Heart right ventricle (tissue), 16 donors: ENCODE results near the gene IRF2BP2. TPM values are rescaled to one million over a fixed set of nuclear protein-coding genes. Genes with fewer than 3 reads are reported as not detected.
"Not testable (repeated sequence)": the region's sequence is repeated elsewhere in the genome, so short reads cannot be mapped to it uniquely, and the experiment has no call there.

ENCODE experiments used
- ATAC-seq, 8 donors: fragments of 200-7000 bp; cut with Tn5 transposase; one replicate each; pipeline ENCODE4 v1.9.1; 2020; ENCODE audit warnings: mild to moderate bottlenecking in 8 of 8, moderate library complexity in 8 of 8, moderate number of reproducible peaks in 1 of 8
- DNase-seq, 2 donors: peaks; one replicate each; pipeline ENCODE4 v3.0.0-alpha.2; 2020
- H3K27ac ChIP-seq, 10 donors: fragments of 200-600 bp; sonication (generic) in 2 of 10; one replicate each; pipeline versions ENCODE4 v1.5.0 to v1.8.0; 2020 to 2022; ENCODE audit warnings: mild to moderate bottlenecking in 3 of 10
- H3K27me3 ChIP-seq, 7 donors: fragments of 200-600 bp; one replicate each; pipeline ENCODE4 v1.8.0; 2021 to 2022; ENCODE audit warnings: mild to moderate bottlenecking in 2 of 7
- H3K36me3 ChIP-seq, 9 donors: fragments of 200-600 bp; sonication (generic) in 1 of 9; one replicate each; pipeline versions ENCODE4 v1.5.0 to v1.8.0; 2020 to 2022; ENCODE audit warnings: mild to moderate bottlenecking in 2 of 9
- H3K4me1 ChIP-seq, 9 donors: fragments of 200-600 bp; sonication (generic) in 1 of 9; one replicate each; pipeline versions ENCODE4 v1.5.0 to v1.8.0; 2020 to 2022; ENCODE audit warnings: mild to moderate bottlenecking in 4 of 9
- H3K4me3 ChIP-seq, 10 donors: fragments of 200-600 bp; sonication (generic) in 2 of 10; one replicate each; pipeline versions ENCODE4 v1.5.0 to v1.8.0; 2020 to 2022; ENCODE audit warnings: mild to moderate bottlenecking in 7 of 10, moderate library complexity in 2 of 10
- H3K9me3 ChIP-seq, 11 donors: fragments of 200-600 bp in 10 of 11; sonication (generic) in 2 of 11; one replicate each; pipeline versions ENCODE4 v1.5.0 to v1.8.0; 2013 to 2022; ENCODE audit warnings: mild to moderate bottlenecking in 2 of 11, control low read depth in 1 of 11, moderate library complexity in 1 of 11
- CTCF ChIP-seq, 9 donors: fragments of 200-600 bp; sonication (generic) in 2 of 9; IDR thresholded peaks; one replicate each; pipeline versions ENCODE4 v1.5.0 to v1.8.0; 2021 to 2022; ENCODE audit warnings: antibody characterized with exemption in 9 of 9, mild to moderate bottlenecking in 5 of 9, moderate library complexity in 1 of 9
- WGBS, 2 donors: extraction: QIAGEN DNeasy Blood & Tissue Kit; methylation state at CpG; one replicate each; pipeline ENCODE4 v1.1.7; 2013; ENCODE audit warnings: inconsistent platforms in 1 of 2; 5-methylcytosine and 5-hydroxymethylcytosine counted together
- intact Hi-C, 10 donors: fragments of 100-400 bp; cut with DNase I; formaldehyde crosslinking; loops; one replicate each; pipeline versions ENCODE4 v1.11.1 to v1.14.2; 2022
- polyA plus RNA-seq, 2 donors: library from polyadenylated mRNA; stranded (reverse); fragments of 200-250 nt; gene quantifications; one replicate each; pipeline ENCODE4 v1.2.3, GENCODE V29; 2013
- total RNA-seq, 10 donors: library from RNA; stranded (reverse); fragmentation: NEBNext Ultra II Directional in 3 of 10; extraction: Animal tissue kit (Norgen Biotek cat#: 25700) in 3 of 10; gene quantifications; one replicate each; pipeline versions ENCODE4 v1.2.1 to v1.2.4, GENCODE V29; 2021 to 2023
- donor health status: Arrhythmogenic right ventricular cardiomyopathy.
- donor health status: ischemic (EF 13 %, LVEDD 7.1; RV severe dilation, severe dysfunction).
- donor health status: healthy with polysubstance abuse.
- donor health status: DM: no; HTN: yes; CAD: no.
- donor health status: DM: no; HTN: no; CAD: no.
- donor health status: ischemic (EF 25% LVEDD 6.9; RV normal size, moderate dysfunction).
- donor health status: ischemic (EF 25% LVEDD 5.7; RV mildly dilated, moderate dysfunction).
- donor health status: healthy.
- donor health status: DM: yes; HTN: yes; CAD: no.
- donor health status: Ischemic cardiomyopathy.
- donor health status: ischemic (EF 35%, LVEDD 5.7; RV mildly dilated, moderate dysfunction).
- donor health status: nonischemic (EF 11% LVEDD 7.7; RV severe dilation, severe dysfunction).
- donor health status: DM: yes; HTN: yes; CAD: no.
- donor health status: PGD.
- donor health status: ischemic (EF 29% LVEDD 5.4; RV normal size, mild dysfunction).
- donor health status: nonischemic (EF 23%, LVEDD 6.1; RV moderate dilation, normal function).

IRF2BP2 gene
- total and polyA plus RNA-seq, 12 donors = 50.6 to 181 (median 101) TPM

- no peak for DNase-seq
- no peak for ATAC-seq
- H3K4me1 ChIP-seq = peaks cover 0 to 6% (median 0%) of the 10 kb centered on the region in 9 donors
- no peak overlapping the region for H3K27ac ChIP-seq
- no peaks in the 10 kb centered on the region for H3K36me3 ChIP-seq
- intact Hi-C loops = no loop called here
- no peaks in the 10 kb centered on the region for H3K27me3 ChIP-seq
- WGBS, 2 donors = 80 to 82% methylated on average over 4 of the region's 4 CpGs
- no peak overlapping the region for H3K4me3 ChIP-seq
- no peaks in the 10 kb centered on the region for H3K9me3 ChIP-seq
- no peak for TF ChIP-seq CTCF (IDR thresholded peaks at IDR 0.05)
These were observed 30.0 kb upstream of the IRF2BP2 start for GRCh38 chr1:234639961-234640360.

- intact Hi-C loops = no loop called here
- ATAC-seq = no peak
- H3K27ac ChIP-seq = no peak overlapping the region
These were observed 29.1 kb upstream of the IRF2BP2 start for GRCh38 chr1:234638832-234639799.

GRCh38 chr1:234634922-234635321, 24.9 kb upstream of the IRF2BP2 start:
- H3K36me3 ChIP-seq, H3K4me3 ChIP-seq, ATAC-seq, H3K9me3 ChIP-seq, intact Hi-C loops, H3K27me3 ChIP-seq, DNase-seq, H3K27ac ChIP-seq: not testable (repeated sequence)
- H3K4me1 ChIP-seq = peaks cover 0 to 13% (median 0%) of the 10 kb centered on the region in 9 donors
- WGBS, 2 donors = 92 to 98% methylated on average over 9 of the region's 9 CpGs

More at GRCh38 chr1:234638832-234639799, 29.1 kb upstream of the IRF2BP2 start:
- no peaks in the 10 kb centered on the region for H3K36me3 ChIP-seq
- WGBS, 2 donors = 86 to 89% methylated on average over 4 of the region's 4 CpGs
- no peak for DNase-seq
- no peak overlapping the region for H3K4me3 ChIP-seq
- no peaks in the 10 kb centered on the region for H3K27me3 ChIP-seq
- no peaks in the 10 kb centered on the region for H3K4me1 ChIP-seq
- no peaks in the 10 kb centered on the region for H3K9me3 ChIP-seq
- no peak for TF ChIP-seq CTCF (IDR thresholded peaks at IDR 0.05)

GRCh38 chr1:234634387-234634786, 24.4 kb upstream of the IRF2BP2 start:
- Histone ChIP-seq H3K4me1 (peaks cover 0 to 13% (median 0%) of the 10 kb centered on the region in 9 donors), H3K27me3 (no peaks in the 10 kb centered on the region), H3K9me3 (no peaks in the 10 kb centered on the region), H3K27ac (no peak overlapping the region), H3K4me3 (no peak overlapping the region), H3K36me3 (no peaks in the 10 kb centered on the region)
- DNase-seq = no peak
- intact Hi-C loops = no loop called here
- no peak for ATAC-seq
- WGBS, 2 donors = 93 to 94% methylated on average over 7 of the region's 7 CpGs
- TF ChIP-seq CTCF (IDR thresholded peaks at IDR 0.05) = no peak
